Smooth muscle cell (in vitro differentiated cells): Measurements from ENCODE around the gene KRTAP5-2. TPM values are rescaled to one million over a fixed set of nuclear protein-coding genes. Genes with fewer than 3 reads are reported as not detected.
A peak's percentile ranks its signal among the peaks of the same experiment; 100 is the strongest.

Experiments
- DNase-seq: peaks from one replicate; lab custom pipeline; 2025; ENCODE audit not compliant: unreplicated experiment; lab: John Stamatoyannopoulos, UW
- H2AFZ ChIP-seq: fragments of 200-600 bp; sonication (generic); 2 replicates; pipeline ENCODE4 v1.6.0; 2016; ENCODE audit warnings: antibody characterized with exemption, low read depth, mild to moderate bottlenecking
- H3F3A ChIP-seq: fragments of 200-600 bp; sonication (generic); 2 replicates; pipeline ENCODE4 v1.6.0; 2017; ENCODE audit warnings: antibody characterized with exemption, low read depth
- H3K27ac ChIP-seq: fragments of 200-600 bp; sonication (generic); 2 replicates; pipeline ENCODE4 v1.5.1; 2016; ENCODE audit warnings: low read depth, mild to moderate bottlenecking
- H3K27me3 ChIP-seq: fragments of 200-600 bp; sonication (generic); 2 replicates; pipeline ENCODE4 v1.6.1; 2016; ENCODE audit warnings: low read depth, mild to moderate bottlenecking
- H3K36me3 ChIP-seq: fragments of 200-600 bp; sonication (generic); 2 replicates; pipeline ENCODE4 v1.5.1; 2016; ENCODE audit warnings: low read depth
- H3K4me1 ChIP-seq: fragments of 200-600 bp; sonication (generic); 2 replicates; pipeline ENCODE4 v1.5.1; 2016; ENCODE audit warnings: low read depth
- H3K4me2 ChIP-seq: fragments of 200-600 bp; sonication (generic); 2 replicates; pipeline ENCODE4 v1.6.0; 2016; ENCODE audit warnings: mild to moderate bottlenecking
- H3K4me3 ChIP-seq: fragments of 200-600 bp; sonication (generic); 2 replicates; pipeline ENCODE4 v1.5.1; 2016; ENCODE audit warnings: mild to moderate bottlenecking
- H3K79me2 ChIP-seq: fragments of 200-600 bp; sonication (generic); 2 replicates; pipeline ENCODE4 v1.6.0; 2016; ENCODE audit warnings: low read depth, mild to moderate bottlenecking
- H3K9ac ChIP-seq: fragments of 200-600 bp; sonication (generic); 2 replicates; pipeline ENCODE4 v1.6.0; 2016; ENCODE audit warnings: low read depth
- H3K9me3 ChIP-seq: fragments of 200-600 bp; sonication (generic); replicated peaks from 2 replicates; pipeline ENCODE4 v1.5.1; 2016; ENCODE audit warnings: low read depth
- H4K20me1 ChIP-seq: fragments of 200-600 bp; sonication (generic); 2 replicates; pipeline ENCODE4 v1.6.0; 2016; ENCODE audit warnings: low read depth
- WGBS: methylation state at CpG from one replicate; pipeline ENCODE4 v1.1.7; 2016; ENCODE audit warnings: low lambda C conversion rate; 5-methylcytosine and 5-hydroxymethylcytosine counted together
- polyA plus RNA-seq: library from polyadenylated mRNA; unstranded; fragments of >200 nt; fragmentation: Nextera tagmentation; extraction: Ambion mirVana; gene quantifications from 2 replicates; pipeline ENCODE4 v1.2.1, GENCODE V29; 2016
- total RNA-seq: library from RNA; depleted of rRNA; stranded (reverse); fragments of >200 nt; gene quantifications from 2 replicates; pipeline ENCODE4 v1.2.3, GENCODE V29; 2014
- TF ChIP-seq, protein P1 (sequence below): fragments of 200-600 bp; sonication (generic); IDR thresholded peaks from 2 replicates; pipeline ENCODE4 v1.5.1; 2017; ENCODE audit warnings: borderline replicate concordance, mild to moderate bottlenecking, antibody characterized with exemption; ENCODE audit not compliant: insufficient read depth, poor library complexity, severe bottlenecking

The KRTAP5-2 gene
- total and polyA plus RNA-seq, 2 experiments from 2014 or later, result 0.14 TPM; not detected in 1

DNA sequence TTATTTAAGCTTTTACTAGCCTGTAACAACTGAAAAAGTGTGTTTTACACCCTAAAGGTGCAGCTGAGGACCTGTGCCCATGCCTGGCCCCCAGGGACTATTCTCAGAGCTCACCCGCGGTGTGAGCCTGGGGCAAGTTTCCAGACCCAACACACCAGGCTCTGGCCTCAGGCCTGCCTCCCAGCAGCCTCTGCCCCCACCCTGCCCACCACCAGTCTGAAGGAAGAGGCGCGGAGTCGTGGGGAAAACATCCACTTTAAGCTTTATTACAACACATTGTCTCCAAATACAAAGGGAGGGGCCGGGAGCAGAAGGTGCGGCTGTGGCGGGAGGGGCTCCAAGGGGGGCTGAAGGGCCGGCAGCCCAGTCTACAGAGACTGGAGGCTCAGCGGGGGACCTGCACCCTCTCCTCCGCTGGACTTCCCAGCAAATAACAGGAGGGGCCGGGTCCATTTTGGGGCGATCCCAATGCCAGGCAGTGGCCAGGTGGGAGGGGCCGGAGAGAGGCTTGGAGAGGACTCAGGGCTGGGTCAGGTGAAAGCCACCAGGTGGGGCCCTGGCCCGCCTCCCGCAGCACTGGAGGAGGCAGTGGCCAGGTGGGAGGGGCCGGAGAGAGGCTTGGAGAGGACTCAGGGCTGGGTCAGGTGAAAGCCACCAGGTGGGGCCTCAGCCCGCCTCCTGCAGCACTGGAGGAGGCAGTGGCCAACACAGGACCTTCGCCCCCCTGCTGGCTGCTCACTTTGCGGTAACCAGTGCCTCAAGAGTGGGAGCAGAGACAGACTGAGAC, 44.1 kb downstream of the KRTAP5-2 start:
- Histone ChIP-seq H3K4me2 (no peak overlapping the region), H3K4me3 (no peak overlapping the region), H3K27ac (no peak overlapping the region), H3K36me3 (no peaks in the 10 kb centered on the region), H4K20me1 (peaks cover 23% of the 10 kb centered on the region), H3K9me3 (no peaks in the 10 kb centered on the region), H3F3A (no peaks in the 10 kb centered on the region), H2AFZ (no peak overlapping the region), H3K27me3 (peaks cover 8% of the 10 kb centered on the region), H3K79me2 (no peaks in the 10 kb centered on the region), H3K4me1 (peaks cover 8% of the 10 kb centered on the region), H3K9ac (no peak overlapping the region)
- WGBS, result 44% methylated on average over 18 of the region's 20 CpGs
- TF ChIP-seq, protein P1, sequence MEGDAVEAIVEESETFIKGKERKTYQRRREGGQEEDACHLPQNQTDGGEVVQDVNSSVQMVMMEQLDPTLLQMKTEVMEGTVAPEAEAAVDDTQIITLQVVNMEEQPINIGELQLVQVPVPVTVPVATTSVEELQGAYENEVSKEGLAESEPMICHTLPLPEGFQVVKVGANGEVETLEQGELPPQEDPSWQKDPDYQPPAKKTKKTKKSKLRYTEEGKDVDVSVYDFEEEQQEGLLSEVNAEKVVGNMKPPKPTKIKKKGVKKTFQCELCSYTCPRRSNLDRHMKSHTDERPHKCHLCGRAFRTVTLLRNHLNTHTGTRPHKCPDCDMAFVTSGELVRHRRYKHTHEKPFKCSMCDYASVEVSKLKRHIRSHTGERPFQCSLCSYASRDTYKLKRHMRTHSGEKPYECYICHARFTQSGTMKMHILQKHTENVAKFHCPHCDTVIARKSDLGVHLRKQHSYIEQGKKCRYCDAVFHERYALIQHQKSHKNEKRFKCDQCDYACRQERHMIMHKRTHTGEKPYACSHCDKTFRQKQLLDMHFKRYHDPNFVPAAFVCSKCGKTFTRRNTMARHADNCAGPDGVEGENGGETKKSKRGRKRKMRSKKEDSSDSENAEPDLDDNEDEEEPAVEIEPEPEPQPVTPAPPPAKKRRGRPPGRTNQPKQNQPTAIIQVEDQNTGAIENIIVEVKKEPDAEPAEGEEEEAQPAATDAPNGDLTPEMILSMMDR, result no peak
- DNase-seq, result no peak

DNA sequence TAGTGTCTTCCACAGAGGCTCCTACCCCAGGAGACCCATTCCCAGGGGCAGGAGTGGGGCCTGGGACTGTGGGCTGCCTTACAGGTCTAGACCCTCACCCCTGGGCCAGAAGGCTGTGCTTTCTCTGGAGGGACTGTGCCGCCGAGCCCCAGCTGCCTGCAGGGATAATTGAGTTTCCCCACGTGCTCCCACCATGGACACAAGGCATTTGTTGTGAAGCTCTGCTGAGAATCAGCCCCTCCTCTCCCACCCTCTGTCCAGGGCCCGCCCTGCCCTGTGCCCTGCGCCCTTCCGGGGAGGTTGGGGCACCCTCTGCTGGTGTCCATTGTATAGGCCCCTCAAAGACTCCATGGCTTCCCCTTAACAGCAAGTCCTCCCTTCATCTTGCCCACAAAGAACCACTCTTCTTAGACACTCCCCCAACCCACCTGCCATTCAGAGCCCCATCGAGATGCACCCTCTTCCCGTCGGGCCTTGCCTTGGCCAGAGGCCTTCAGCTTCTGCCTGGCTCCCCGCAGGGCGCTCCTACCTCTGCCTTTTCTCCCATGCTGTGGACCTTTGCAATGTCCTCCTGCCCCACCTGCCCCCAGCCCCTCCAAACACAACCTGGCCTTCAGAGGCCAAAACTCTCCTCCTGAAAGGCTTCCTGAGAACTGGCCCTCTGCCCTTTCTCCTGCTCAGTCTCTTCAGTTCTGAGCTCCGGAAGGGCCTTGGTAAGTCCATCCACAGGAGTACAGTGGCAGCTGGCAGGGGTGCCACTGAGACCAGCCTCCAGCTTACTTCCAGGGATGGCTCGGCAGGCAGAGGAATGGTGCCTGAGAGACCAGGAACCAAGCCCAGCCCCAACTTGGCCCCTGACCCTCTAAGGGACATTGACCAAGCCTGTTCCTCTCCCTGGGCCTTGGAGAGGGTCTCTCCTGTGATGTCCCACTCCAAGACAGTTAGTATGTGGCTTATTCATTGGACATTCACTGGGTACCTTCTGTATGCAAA, 48.5 kb downstream of the KRTAP5-2 start:
- Histone ChIP-seq H3K9me3 (no peaks in the 10 kb centered on the region), H2AFZ (no peak overlapping the region), H3K4me2 (no peak overlapping the region), H3K36me3 (no peaks in the 10 kb centered on the region), H3K4me1 (peaks cover 7% of the 10 kb centered on the region), H4K20me1 (peaks cover 6% of the 10 kb centered on the region), H3K27ac (no peak overlapping the region), H3F3A (no peaks in the 10 kb centered on the region), H3K9ac (no peak overlapping the region), H3K4me3 (no peak overlapping the region), H3K27me3 (peaks cover 51% of the 10 kb centered on the region), H3K79me2 (no peaks in the 10 kb centered on the region)
- WGBS, result 85% methylated on average over 13 of the region's 13 CpGs
- TF ChIP-seq, protein P1, result no peak
- DNase-seq, result no peak

DNA sequence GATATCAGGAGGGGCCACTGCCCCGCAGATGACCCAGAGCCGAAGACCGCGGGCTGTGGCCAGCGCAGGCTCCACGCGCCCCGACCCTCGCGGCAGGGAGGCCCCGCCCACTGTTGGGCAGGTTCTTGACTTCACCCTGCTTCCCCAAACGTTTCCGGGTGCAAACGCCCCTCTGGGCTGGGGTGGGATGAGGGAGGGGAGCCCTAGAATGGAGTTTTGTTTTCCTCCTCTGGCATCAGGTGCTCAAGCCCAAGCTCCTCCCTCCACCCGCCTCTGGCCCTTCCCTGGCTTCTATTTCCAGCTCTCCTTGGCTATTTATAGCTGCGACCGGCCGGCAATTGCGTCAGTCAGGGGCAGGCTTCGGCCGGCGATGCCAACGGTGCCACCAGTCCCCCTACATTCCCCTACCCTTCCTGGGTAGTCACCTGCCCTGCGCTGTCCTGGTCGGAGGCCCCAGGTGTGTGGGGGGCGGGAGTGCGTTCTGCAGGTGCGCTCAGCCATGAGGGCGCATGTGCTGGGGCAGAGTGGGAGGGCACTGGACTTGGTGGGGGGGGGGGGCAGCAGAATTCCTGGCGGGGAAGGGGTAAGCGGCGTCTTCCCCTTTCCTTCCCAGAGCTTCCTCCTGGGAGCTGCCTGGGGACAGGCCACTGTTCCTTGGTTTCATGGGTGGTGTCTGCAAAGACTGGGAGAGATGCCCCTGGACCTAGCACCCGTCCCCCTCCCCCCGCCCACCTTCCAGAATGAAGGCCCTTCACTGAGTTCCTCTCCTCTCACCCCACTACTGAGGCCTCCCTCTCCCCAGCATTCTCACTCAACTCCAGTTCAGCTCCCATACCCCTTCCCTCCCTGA, 49.6 kb downstream of the KRTAP5-2 start:
- no peak overlapping the region for H3K27ac ChIP-seq
- no peaks in the 10 kb centered on the region for H3K36me3 ChIP-seq
- peak overlapping the region; percentile 59 for H3K4me2 ChIP-seq
- peaks cover 58% of the 10 kb centered on the region for H3K27me3 ChIP-seq
- H4K20me1 ChIP-seq, result no peaks in the 10 kb centered on the region
- no peak for DNase-seq
- no peaks in the 10 kb centered on the region for H3F3A ChIP-seq
- no peak overlapping the region for H3K9ac ChIP-seq
- H3K9me3 ChIP-seq, result no peaks in the 10 kb centered on the region
- H3K4me1 ChIP-seq, result peaks cover 7% of the 10 kb centered on the region
- peak overlapping the region; percentile 3 for H3K4me3 ChIP-seq
- H3K79me2 ChIP-seq, result no peaks in the 10 kb centered on the region
- no peak overlapping the region for H2AFZ ChIP-seq
- TF ChIP-seq, protein P1, result no peak
- WGBS, result 13% methylated on average over 20 of the region's 34 CpGs
